HEK293 (cell line): ENCODE results near the gene IL17F.

ENCODE experiments used
- CTCF ChIA-PET: fragments of 350-600 bp; formaldehyde crosslinking; extraction: SDS; loops from one replicate; lab custom pipeline; 2021; ENCODE audit warnings: antibody characterized with exemption; lab: Yijun Ruan, JAX
- POLR2A ChIA-PET: fragments of 300-600 bp; formaldehyde crosslinking; extraction: SDS; loops from one replicate; lab custom pipeline; 2020; ENCODE audit warnings: antibody characterized with exemption, inconsistent platforms; lab: Yijun Ruan, JAX
- H3K27ac ChIP-seq: fragments of 200-500 bp; sonication (Bioruptor generic); 2 replicates; pipeline ENCODE4 v1.5.1; 2014; ENCODE audit warnings: low read depth, low read length, control low read depth, inconsistent platforms; ENCODE audit errors: extremely low read depth
- H3K36me3 ChIP-seq, 2 experiments: fragments of 200-500 bp in 1 of 2; sonication (Bioruptor generic) in 1 of 2; 1 replicate in 1 of 2; 2 replicates in 1 of 2; pipeline ENCODE4 v1.5.1; 2014 to 2017; ENCODE audit warnings: inconsistent platforms in 2 of 2, low read length in 2 of 2; ENCODE audit not compliant: control insufficient read depth in 2 of 2, insufficient read depth in 1 of 2
- H3K4me1 ChIP-seq: fragments of 200-500 bp; sonication (Bioruptor generic); 2 replicates; pipeline ENCODE4 v1.5.1; 2014; ENCODE audit warnings: mild to moderate bottlenecking, low read length, inconsistent platforms; ENCODE audit not compliant: control insufficient read depth, insufficient read depth
- H3K4me3 ChIP-seq: 2 replicates; pipeline ENCODE4 v1.5.1; 2011; ENCODE audit warnings: low read depth, mild to moderate bottlenecking, control low read depth, low read length, moderate library complexity
- H3K9me3 ChIP-seq: fragments of 200-500 bp; sonication (Bioruptor generic); 2 replicates; pipeline ENCODE4 v1.5.1; 2014; ENCODE audit warnings: low read depth, low read length, inconsistent platforms; ENCODE audit not compliant: control insufficient read depth, insufficient read depth
- GLIS2 ChIP-seq: fragments of 450-650 bp; formaldehyde crosslinking; IDR thresholded peaks from 2 replicates; pipeline ENCODE4 v1.5.1; 2016; ENCODE audit warnings: missing biosample characterization, missing genetic modification characterization
- OVOL3 ChIP-seq: fragments of 450-650 bp; formaldehyde crosslinking; IDR thresholded peaks from 2 replicates; pipeline ENCODE4 v1.5.1; 2016; ENCODE audit warnings: missing biosample characterization, missing genetic modification characterization
- SP2 ChIP-seq: fragments of 450-650 bp; formaldehyde crosslinking; IDR thresholded peaks from 2 replicates; pipeline ENCODE4 v1.5.1; 2016; ENCODE audit warnings: missing biosample characterization, missing genetic modification characterization
- ZBTB1 ChIP-seq: fragments of 450-650 bp; formaldehyde crosslinking; IDR thresholded peaks from 2 replicates; pipeline ENCODE4 v1.5.1; 2016; ENCODE audit warnings: missing biosample characterization, missing genetic modification characterization
- ZFP41 ChIP-seq: fragments of 450-650 bp; formaldehyde crosslinking; IDR thresholded peaks from 2 replicates; pipeline ENCODE4 v1.5.1; 2016; ENCODE audit warnings: missing biosample characterization, missing genetic modification characterization, borderline replicate concordance
- ZFP69B ChIP-seq: fragments of 450-650 bp; formaldehyde crosslinking; IDR thresholded peaks from 2 replicates; pipeline ENCODE4 v1.5.1; 2016; ENCODE audit warnings: missing biosample characterization, missing genetic modification characterization
- ZNF133 ChIP-seq: fragments of 450-650 bp; formaldehyde crosslinking; IDR thresholded peaks from 2 replicates; pipeline ENCODE4 v1.5.1; 2016; ENCODE audit warnings: missing biosample characterization, missing genetic modification characterization
- ZNF146 ChIP-seq: fragments of 450-650 bp; formaldehyde crosslinking; IDR thresholded peaks from 2 replicates; pipeline ENCODE4 v1.5.1; 2016; ENCODE audit warnings: missing biosample characterization, missing genetic modification characterization
- ZNF16 ChIP-seq: fragments of 450-650 bp; formaldehyde crosslinking; IDR thresholded peaks from 2 replicates; pipeline ENCODE4 v1.5.1; 2016; ENCODE audit warnings: low read depth, missing biosample characterization, missing genetic modification characterization
- ZNF175 ChIP-seq: fragments of 450-650 bp; formaldehyde crosslinking; IDR thresholded peaks from 2 replicates; pipeline ENCODE4 v1.5.1; 2016; ENCODE audit warnings: missing biosample characterization, missing genetic modification characterization
- ZNF221 ChIP-seq: fragments of 450-650 bp; formaldehyde crosslinking; IDR thresholded peaks from 2 replicates; pipeline ENCODE4 v1.5.1; 2017; ENCODE audit warnings: missing biosample characterization, missing genetic modification characterization, borderline replicate concordance
- ZNF555 ChIP-seq: fragments of 450-650 bp; formaldehyde crosslinking; conservative IDR thresholded peaks from 2 replicates; pipeline ENCODE4 v1.5.1; 2017; ENCODE audit warnings: missing biosample characterization, mild to moderate bottlenecking, missing genetic modification characterization, inconsistent platforms
- ZNF560 ChIP-seq: fragments of 450-650 bp; formaldehyde crosslinking; IDR thresholded peaks from 2 replicates; pipeline ENCODE4 v1.5.1; 2017; ENCODE audit warnings: missing biosample characterization, missing genetic modification characterization, borderline replicate concordance
- ZNF571 ChIP-seq: fragments of 450-650 bp; formaldehyde crosslinking; IDR thresholded peaks from 2 replicates; pipeline ENCODE4 v1.5.0; 2017; ENCODE audit warnings: missing biosample characterization, missing genetic modification characterization
- ZNF626 ChIP-seq: fragments of 450-650 bp; sonication (Bioruptor Pico); formaldehyde crosslinking; IDR thresholded peaks from 2 replicates; pipeline ENCODE4 v1.5.1; 2018; ENCODE audit warnings: missing biosample characterization, missing genetic modification characterization, inconsistent platforms
- ZNF664 ChIP-seq: fragments of 450-650 bp; formaldehyde crosslinking; IDR thresholded peaks from 2 replicates; pipeline ENCODE4 v1.5.1; 2016; ENCODE audit warnings: missing biosample characterization, missing genetic modification characterization
- ZNF785 ChIP-seq: fragments of 450-650 bp; formaldehyde crosslinking; IDR thresholded peaks from 2 replicates; pipeline ENCODE4 v1.5.1; 2016; ENCODE audit warnings: missing biosample characterization, missing genetic modification characterization
- ZNF792 ChIP-seq: fragments of 450-650 bp; formaldehyde crosslinking; IDR thresholded peaks from 2 replicates; pipeline ENCODE4 v1.5.1; 2016; ENCODE audit warnings: missing biosample characterization, missing genetic modification characterization
- ZSCAN18 ChIP-seq: fragments of 450-650 bp; formaldehyde crosslinking; IDR thresholded peaks from 2 replicates; pipeline ENCODE4 v1.5.1; 2016; ENCODE audit warnings: missing biosample characterization, missing genetic modification characterization

IL17F gene

GRCh38 chr6:52189974-52190373 lies 54.3 kb downstream of the IL17F start:
- Histone ChIP-seq H3K4me3 (no peak overlapping the region), H3K9me3 (no peaks in the 10 kb centered on the region), H3K4me1 (no peaks in the 10 kb centered on the region), H3K36me3 (no peaks in the 10 kb centered on the region)
- CTCF ChIA-PET, result interaction anchor here (2.1 kb wide), 1 partner anchor 230 kb away, joined by 5 read pairs; no protein-coding TSS in a partner anchor
- POLR2A ChIA-PET, result no interaction called here
- TF ChIP-seq SP2 (tag by site-specific recombination) (no peak), ZNF146 (tag by site-specific recombination) (no peak), ZNF133 (no peak), ZBTB1 (no peak), ZNF792 (tag by site-specific recombination) (no peak), ZNF664 (tag by site-specific recombination) (no peak), ZFP69B (no peak), ZNF221 (tag by site-specific recombination) (no peak), ZNF626 (tag by site-specific recombination) (no peak), ZSCAN18 (tag by site-specific recombination) (no peak), ZNF560 (tag by site-specific recombination) (no peak), GLIS2 (no peak), ZNF175 (tag by site-specific recombination) (no peak)
- TF ChIP-seq, all 188 proteins: peak for 0
- H3K27ac ChIP-seq, result no peak overlapping the region

- TF ChIP-seq ZNF555 (tag by site-specific recombination) (no peak), OVOL3 (tag by site-specific recombination) (no peak), ZNF571 (tag by site-specific recombination) (no peak), ZNF785 (tag by site-specific recombination) (no peak), ZFP41 (tag by site-specific recombination) (no peak), ZNF16 (tag by site-specific recombination) (no peak), ZNF133 (no peak)
These were observed 57.2 kb downstream of the IL17F start for GRCh38 chr6:52187098-52187497.

More at GRCh38 chr6:52187098-52187497, 57.2 kb downstream of the IL17F start:
- H3K36me3 ChIP-seq, result no peaks in the 10 kb centered on the region
- POLR2A ChIA-PET, result no interaction called here
- H3K4me1 ChIP-seq, result peaks cover 4% of the 10 kb centered on the region; the same call in 1 of the 2 replicates
- no peaks in the 10 kb centered on the region for H3K9me3 ChIP-seq
- no peak overlapping the region for H3K27ac ChIP-seq
- H3K4me3 ChIP-seq, result no peak overlapping the region
- CTCF ChIA-PET, result interaction anchor here (0.5 to 1.5 kb wide), 4 partner anchors 20 to 819 kb away, joined by 3 to 4 read pairs (median 3); no protein-coding TSS in a partner anchor
